ENCODE measurements around the gene CMTM8. TPM values are rescaled to one million over a fixed set of nuclear protein-coding genes. Genes with fewer than 3 reads are reported as not detected.

Gene CMTM8
- total and polyA plus RNA-seq, 2 experiments from 2014 or later, result 19.9 to 24.5 TPM

DNA sequence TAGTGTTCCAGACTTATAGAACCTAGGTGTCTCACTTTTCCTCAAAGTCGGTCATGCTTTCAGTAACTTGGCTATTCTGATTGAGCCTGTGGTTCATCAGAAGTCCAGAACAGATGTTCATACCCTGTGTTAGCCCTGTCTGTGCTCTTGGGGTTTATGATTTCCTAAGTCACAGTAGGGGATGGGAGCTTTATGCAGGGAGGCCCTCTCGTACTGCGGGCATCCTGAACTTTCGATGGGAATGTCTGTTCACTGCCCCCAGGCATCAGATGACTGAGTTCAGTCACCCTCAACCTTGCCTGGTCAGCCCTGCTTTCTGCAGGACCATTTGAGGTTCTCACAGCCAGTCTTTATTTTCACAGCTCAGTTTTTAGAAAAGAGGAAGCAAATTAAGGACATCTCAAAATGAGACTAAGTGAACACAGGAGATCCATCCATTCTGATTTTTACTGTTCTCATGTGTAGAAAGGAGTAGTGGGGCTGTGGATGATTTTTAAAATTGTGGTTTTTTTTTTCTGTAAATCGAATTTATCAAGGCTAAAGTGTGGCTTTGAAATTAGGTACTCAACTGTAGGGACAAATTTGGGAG lies 71.3 kb downstream of the CMTM8 start:
- H3K27me3 Mint-ChIP-seq (ENCODE audit: insufficient read depth, low read depth, poor library complexity), result peaks cover 3% of the 10 kb centered on the region
- Histone ChIP-seq H3K4me3 (no peak overlapping the region), H3F3A (replicated peaks; ENCODE audit: low read depth) (no peaks in the 10 kb centered on the region), H3K36me3 (ENCODE audit: insufficient read depth) (no peaks in the 10 kb centered on the region), H3K27ac (ENCODE audit: low read depth) (no peak overlapping the region), H3K4me2 (no peak overlapping the region), H4K20me1 (replicated peaks; ENCODE audit: insufficient read depth) (no peaks in the 10 kb centered on the region), H3K27me3 (ENCODE audit: insufficient read depth) (no peaks in the 10 kb centered on the region), H3K79me2 (replicated peaks; ENCODE audit: insufficient read depth) (no peaks in the 10 kb centered on the region; the same call in 1 of the 2 replicates), H3K9me2 (ENCODE audit: insufficient read depth) (peaks cover 4% of the 10 kb centered on the region; the same call in 1 of the 2 replicates), H3K4me1 (ENCODE audit: insufficient read depth) (peaks cover 28% of the 10 kb centered on the region), H2AFZ (no peak overlapping the region)
- H3K4me1 Mint-ChIP-seq, result peaks cover 40% of the 10 kb centered on the region
- no peak for DNase-seq (ENCODE audit: low spot score)
- no peak overlapping the region for H3K4me3 Mint-ChIP-seq
- H3K9me3 Mint-ChIP-seq, result no peaks in the 10 kb centered on the region
- no peaks in the 10 kb centered on the region for H3K36me3 Mint-ChIP-seq (ENCODE audit: low read depth)
- no peak overlapping the region; the same call in 1 of the 2 replicates for H3K27ac Mint-ChIP-seq
- no peak for ATAC-seq
- TF ChIP-seq EZH2phosphoT487 (IDR thresholded peaks at IDR 0.05; ENCODE audit: unreplicated experiment) (no peak), ZNF331 (CRISPR knock-in tag; IDR thresholded peaks at IDR 0.05; ENCODE audit: low read depth) (no peak), EZH2 (IDR thresholded peaks at IDR 0.05; ENCODE audit: low read depth, unreplicated experiment) (no peak), JUNB (IDR thresholded peaks at IDR 0.05; ENCODE audit: unreplicated experiment) (no peak), POLR2AphosphoS5 (IDR thresholded peaks at IDR 0.05; ENCODE audit: low read depth) (no peak), ZNF114 (CRISPR knock-in tag; IDR thresholded peaks at IDR 0.05) (no peak), CREB1 (CRISPR knock-in tag; IDR thresholded peaks at IDR 0.05; ENCODE audit: low read depth) (no peak), NANOG (IDR thresholded peaks at IDR 0.05; ENCODE audit: borderline replicate concordance) (no peak), STAT1 (IDR thresholded peaks at IDR 0.05; ENCODE audit: unreplicated experiment) (no peak)
- TF ChIP-seq, protein P1, sequence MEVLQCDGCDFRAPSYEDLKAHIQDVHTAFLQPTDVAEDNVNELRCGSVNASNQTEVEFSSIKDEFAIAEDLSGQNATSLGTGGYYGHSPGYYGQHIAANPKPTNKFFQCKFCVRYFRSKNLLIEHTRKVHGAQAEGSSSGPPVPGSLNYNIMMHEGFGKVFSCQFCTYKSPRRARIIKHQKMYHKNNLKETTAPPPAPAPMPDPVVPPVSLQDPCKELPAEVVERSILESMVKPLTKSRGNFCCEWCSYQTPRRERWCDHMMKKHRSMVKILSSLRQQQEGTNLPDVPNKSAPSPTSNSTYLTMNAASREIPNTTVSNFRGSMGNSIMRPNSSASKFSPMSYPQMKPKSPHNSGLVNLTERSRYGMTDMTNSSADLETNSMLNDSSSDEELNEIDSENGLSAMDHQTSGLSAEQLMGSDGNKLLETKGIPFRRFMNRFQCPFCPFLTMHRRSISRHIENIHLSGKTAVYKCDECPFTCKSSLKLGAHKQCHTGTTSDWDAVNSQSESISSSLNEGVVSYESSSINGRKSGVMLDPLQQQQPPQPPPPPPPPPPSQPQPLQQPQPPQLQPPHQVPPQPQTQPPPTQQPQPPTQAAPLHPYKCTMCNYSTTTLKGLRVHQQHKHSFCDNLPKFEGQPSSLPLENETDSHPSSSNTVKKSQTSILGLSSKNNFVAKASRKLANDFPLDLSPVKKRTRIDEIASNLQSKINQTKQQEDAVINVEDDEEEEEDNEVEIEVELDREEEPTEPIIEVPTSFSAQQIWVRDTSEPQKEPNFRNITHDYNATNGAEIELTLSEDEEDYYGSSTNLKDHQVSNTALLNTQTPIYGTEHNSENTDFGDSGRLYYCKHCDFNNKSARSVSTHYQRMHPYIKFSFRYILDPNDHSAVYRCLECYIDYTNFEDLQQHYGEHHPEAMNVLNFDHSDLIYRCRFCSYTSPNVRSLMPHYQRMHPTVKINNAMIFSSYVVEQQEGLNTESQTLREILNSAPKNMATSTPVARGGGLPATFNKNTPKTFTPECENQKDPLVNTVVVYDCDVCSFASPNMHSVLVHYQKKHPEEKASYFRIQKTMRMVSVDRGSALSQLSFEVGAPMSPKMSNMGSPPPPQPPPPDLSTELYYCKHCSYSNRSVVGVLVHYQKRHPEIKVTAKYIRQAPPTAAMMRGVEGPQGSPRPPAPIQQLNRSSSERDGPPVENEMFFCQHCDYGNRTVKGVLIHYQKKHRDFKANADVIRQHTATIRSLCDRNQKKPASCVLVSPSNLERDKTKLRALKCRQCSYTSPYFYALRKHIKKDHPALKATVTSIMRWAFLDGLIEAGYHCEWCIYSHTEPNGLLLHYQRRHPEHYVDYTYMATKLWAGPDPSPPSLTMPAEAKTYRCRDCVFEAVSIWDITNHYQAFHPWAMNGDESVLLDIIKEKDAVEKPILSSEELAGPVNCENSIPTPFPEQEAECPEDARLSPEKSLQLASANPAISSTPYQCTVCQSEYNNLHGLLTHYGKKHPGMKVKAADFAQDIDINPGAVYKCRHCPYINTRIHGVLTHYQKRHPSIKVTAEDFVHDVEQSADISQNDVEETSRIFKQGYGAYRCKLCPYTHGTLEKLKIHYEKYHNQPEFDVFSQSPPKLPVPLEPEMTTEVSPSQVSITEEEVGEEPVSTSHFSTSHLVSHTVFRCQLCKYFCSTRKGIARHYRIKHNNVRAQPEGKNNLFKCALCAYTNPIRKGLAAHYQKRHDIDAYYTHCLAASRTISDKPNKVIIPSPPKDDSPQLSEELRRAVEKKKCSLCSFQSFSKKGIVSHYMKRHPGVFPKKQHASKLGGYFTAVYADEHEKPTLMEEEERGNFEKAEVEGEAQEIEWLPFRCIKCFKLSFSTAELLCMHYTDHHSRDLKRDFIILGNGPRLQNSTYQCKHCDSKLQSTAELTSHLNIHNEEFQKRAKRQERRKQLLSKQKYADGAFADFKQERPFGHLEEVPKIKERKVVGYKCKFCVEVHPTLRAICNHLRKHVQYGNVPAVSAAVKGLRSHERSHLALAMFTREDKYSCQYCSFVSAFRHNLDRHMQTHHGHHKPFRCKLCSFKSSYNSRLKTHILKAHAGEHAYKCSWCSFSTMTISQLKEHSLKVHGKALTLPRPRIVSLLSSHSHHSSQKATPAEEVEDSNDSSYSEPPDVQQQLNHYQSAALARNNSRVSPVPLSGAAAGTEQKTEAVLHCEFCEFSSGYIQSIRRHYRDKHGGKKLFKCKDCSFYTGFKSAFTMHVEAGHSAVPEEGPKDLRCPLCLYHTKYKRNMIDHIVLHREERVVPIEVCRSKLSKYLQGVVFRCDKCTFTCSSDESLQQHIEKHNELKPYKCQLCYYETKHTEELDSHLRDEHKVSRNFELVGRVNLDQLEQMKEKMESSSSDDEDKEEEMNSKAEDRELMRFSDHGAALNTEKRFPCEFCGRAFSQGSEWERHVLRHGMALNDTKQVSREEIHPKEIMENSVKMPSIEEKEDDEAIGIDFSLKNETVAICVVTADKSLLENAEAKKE (CRISPR knock-in tag; IDR thresholded peaks at IDR 0.05), result no peak
- TF ChIP-seq, protein P2, sequence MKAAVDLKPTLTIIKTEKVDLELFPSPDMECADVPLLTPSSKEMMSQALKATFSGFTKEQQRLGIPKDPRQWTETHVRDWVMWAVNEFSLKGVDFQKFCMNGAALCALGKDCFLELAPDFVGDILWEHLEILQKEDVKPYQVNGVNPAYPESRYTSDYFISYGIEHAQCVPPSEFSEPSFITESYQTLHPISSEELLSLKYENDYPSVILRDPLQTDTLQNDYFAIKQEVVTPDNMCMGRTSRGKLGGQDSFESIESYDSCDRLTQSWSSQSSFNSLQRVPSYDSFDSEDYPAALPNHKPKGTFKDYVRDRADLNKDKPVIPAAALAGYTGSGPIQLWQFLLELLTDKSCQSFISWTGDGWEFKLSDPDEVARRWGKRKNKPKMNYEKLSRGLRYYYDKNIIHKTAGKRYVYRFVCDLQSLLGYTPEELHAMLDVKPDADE (IDR thresholded peaks at IDR 0.05), result no peak
- TF ChIP-seq, protein P3, sequence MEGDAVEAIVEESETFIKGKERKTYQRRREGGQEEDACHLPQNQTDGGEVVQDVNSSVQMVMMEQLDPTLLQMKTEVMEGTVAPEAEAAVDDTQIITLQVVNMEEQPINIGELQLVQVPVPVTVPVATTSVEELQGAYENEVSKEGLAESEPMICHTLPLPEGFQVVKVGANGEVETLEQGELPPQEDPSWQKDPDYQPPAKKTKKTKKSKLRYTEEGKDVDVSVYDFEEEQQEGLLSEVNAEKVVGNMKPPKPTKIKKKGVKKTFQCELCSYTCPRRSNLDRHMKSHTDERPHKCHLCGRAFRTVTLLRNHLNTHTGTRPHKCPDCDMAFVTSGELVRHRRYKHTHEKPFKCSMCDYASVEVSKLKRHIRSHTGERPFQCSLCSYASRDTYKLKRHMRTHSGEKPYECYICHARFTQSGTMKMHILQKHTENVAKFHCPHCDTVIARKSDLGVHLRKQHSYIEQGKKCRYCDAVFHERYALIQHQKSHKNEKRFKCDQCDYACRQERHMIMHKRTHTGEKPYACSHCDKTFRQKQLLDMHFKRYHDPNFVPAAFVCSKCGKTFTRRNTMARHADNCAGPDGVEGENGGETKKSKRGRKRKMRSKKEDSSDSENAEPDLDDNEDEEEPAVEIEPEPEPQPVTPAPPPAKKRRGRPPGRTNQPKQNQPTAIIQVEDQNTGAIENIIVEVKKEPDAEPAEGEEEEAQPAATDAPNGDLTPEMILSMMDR (conservative IDR thresholded peaks at IDR 0.05; ENCODE audit: low read depth in 2 of 2), result no peak
- TF ChIP-seq, protein P4, sequence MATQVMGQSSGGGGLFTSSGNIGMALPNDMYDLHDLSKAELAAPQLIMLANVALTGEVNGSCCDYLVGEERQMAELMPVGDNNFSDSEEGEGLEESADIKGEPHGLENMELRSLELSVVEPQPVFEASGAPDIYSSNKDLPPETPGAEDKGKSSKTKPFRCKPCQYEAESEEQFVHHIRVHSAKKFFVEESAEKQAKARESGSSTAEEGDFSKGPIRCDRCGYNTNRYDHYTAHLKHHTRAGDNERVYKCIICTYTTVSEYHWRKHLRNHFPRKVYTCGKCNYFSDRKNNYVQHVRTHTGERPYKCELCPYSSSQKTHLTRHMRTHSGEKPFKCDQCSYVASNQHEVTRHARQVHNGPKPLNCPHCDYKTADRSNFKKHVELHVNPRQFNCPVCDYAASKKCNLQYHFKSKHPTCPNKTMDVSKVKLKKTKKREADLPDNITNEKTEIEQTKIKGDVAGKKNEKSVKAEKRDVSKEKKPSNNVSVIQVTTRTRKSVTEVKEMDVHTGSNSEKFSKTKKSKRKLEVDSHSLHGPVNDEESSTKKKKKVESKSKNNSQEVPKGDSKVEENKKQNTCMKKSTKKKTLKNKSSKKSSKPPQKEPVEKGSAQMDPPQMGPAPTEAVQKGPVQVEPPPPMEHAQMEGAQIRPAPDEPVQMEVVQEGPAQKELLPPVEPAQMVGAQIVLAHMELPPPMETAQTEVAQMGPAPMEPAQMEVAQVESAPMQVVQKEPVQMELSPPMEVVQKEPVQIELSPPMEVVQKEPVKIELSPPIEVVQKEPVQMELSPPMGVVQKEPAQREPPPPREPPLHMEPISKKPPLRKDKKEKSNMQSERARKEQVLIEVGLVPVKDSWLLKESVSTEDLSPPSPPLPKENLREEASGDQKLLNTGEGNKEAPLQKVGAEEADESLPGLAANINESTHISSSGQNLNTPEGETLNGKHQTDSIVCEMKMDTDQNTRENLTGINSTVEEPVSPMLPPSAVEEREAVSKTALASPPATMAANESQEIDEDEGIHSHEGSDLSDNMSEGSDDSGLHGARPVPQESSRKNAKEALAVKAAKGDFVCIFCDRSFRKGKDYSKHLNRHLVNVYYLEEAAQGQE (IDR thresholded peaks at IDR 0.05; ENCODE audit: unreplicated experiment), result no peak
